Activated CD4-positive, CD25-positive, alpha-beta regulatory T cell treated with anti-CD3 and anti-CD28 coated beads, Interleukin-2, amount 50 U/mL, for 24 hours (primary cell): ENCODE measurements around the gene FAM234B.
"Not testable (repeated sequence)": the region's sequence is repeated elsewhere in the genome, so short reads cannot be mapped to it uniquely, and the experiment has no call there.

ENCODE experiments used
- ATAC-seq, 2 donors: fragments of 150-1000 bp; cut with Tn5 transposase; one replicate each; pipeline ENCODE4 v1.10.0; 2021; ENCODE audit warnings: mild to moderate bottlenecking in 1 of 2, moderate library complexity in 1 of 2

Gene FAM234B

GRCh38 chr12:13061377-13061776 is 17.2 kb downstream of the FAM234B start:
- no peak for ATAC-seq

- ATAC-seq = no peak
Measured at GRCh38 chr12:13062669-13063068, 18.5 kb downstream of the FAM234B start.

DNA sequence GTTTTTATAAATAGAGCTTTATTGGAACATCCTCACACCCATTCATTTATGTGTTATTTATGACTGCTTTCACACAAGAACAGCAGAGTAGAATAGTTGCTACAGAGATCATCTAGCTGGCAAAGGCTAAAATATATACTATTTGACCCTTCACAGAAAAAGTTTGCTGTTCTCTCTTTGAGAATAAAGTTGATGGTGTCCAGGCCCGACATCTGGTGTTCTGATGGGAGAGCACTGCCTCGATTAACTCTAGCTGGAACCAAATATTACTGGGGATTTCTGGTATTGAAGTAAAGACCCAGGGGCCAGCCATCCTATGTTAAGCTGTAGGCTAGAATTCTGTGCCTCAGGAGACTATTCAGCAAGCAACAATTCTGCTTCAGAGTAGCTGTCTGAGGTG is 21.8 kb downstream of the FAM234B start:
- ATAC-seq = no peak

DNA sequence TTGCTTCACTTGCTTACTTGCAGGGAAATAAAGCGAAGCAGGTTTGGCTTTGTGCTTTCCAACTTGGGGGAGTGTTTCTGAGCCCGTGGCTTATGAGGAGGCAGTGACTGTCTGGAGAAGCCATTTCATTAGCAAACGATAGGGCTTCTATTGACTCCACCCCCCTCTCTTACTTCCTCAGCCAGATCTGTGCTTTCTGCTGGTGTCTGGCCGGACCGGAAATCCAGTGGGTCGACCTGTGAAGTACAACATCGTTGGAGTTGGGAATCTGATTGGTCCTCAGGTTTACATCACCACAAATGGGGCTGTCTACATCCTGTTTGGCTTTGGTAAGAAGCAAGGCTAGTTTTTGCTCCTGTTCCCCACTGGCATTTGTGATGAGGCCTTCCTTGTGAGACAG is 22.3 kb downstream of the FAM234B start:
- ATAC-seq = no peak

GRCh38 chr12:13067322-13067721 is 23.1 kb downstream of the FAM234B start:
- ATAC-seq = no peak

GRCh38 chr12:13069380-13069779 is 25.2 kb downstream of the FAM234B start:
- ATAC-seq = no peak

GRCh38 chr12:13071305-13072280 is 27.4 kb downstream of the FAM234B start:
- no peak for ATAC-seq

DNA sequence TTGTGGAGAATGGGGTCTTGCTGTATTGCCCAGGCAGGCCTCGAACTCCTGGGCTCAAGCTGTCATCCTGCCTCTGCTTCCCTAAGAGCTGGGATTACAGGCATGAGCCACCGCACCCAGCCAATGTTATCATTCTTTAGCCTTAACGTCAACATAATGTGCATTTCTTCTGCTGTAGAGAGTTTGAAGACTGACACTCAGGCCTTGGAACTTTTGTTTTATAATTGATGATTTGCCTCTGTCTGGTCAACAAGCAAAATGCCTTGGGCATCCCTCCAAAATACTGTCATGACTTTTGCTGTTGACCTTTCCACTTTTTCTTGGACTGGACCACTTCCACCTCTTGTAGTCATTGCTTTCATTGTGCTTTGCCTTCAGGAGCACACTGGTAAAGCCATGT is 29.0 kb downstream of the FAM234B start:
- ATAC-seq = no peak

DNA sequence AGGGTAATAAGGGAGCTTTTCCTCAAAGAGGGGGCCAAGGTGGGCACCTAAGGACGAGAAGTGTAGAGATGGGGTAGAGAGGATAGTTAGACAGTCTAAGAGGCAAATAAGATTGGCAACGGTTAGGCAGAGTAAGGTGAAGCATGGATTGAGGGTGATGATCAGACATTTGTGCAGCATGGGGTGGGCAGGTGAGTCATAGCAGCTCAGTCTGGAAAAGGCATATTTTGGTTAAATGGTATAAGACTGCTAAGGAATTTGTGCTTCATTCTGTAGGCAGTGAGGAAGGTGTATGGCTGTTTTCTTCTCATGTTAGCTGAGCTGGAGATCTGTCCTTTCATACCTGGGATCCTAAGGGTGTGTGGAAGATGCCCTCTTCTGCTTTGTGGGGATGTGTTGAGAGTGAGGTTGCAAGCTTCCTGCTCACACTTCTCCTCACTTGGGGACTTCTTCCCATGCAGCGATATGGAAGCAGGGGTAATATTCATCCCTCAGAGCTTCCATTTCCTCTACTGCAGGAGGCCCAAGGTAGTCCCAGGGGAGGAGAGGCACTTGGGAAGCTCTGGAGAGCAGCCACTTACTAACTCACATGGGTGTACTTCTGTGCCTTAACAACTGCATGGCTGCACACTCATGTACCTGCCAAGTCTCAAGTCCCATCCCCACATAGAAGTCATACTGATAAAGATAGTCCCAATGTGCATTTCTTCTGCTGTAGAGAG is 30.4 kb downstream of the FAM234B start:
- no peak for ATAC-seq

- ATAC-seq = no peak
Measured at GRCh38 chr12:13075118-13075480, 30.9 kb downstream of the FAM234B start.

DNA sequence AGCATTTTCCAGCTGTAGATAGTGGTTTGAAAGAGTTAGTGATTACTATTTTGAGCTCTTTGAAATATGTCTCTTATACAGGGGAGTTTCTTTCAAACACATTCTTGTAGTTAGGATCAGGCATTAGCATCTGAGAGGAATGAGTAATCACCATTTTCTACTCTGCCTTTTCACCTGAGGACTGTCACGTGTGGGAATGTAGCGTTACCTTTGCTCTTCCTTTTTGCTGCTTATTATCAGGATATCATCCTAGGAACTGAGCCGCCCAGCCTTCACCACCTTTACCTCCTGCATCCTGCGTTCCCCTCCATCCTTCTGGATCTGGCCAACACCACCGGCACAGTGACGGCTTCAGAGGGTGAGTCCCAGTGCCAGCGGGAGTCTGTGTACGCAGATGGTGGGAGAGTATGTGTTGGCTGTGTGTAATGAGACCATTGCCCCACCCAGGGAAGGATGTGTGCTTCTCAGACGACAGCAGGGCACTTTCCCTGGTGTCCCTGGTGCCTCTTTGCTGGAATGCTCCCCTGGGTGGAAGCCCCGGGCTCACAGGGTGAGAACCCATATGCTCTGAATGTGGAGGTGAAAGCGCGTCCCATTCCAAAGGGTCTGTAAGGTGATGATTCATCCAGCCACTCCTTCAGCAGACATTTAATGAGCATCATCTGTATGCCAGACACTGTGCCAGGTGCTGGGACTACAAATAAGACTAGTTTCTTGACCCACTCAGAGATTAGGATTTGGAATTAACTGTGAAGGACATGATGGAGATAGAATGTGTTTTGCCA is 31.8 kb downstream of the FAM234B start:
- ATAC-seq = no peak

DNA sequence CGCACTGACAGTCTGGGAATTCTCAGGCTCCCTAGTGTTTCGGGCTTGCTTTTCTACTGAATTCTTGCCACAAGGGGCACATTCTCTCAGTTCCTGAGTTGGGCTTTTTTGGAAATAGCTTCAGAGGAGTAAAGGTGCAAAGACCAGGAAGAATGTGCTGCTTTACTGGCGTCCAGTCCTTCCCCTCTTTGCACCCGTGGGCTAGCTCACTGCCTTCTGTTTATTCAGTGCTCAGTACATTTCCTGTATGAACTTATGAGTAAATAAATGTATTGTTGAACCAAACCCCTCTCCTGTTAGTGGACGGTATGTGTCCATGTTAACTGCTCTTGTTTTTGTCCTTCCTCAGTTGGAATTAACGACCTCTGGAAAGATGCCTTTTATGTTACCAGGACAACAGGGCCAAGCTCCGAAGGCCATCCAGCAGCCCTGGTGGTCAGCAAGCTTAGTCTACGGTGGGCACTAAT is 35.3 kb downstream of the FAM234B start:
- no peak for ATAC-seq

GRCh38 chr12:13080266-13080665 is 36.1 kb downstream of the FAM234B start:
- ATAC-seq = no peak

- ATAC-seq = no peak
Measured at GRCh38 chr12:13082861-13083260, 38.7 kb downstream of the FAM234B start.

- not testable (repeated sequence) for ATAC-seq
Measured at GRCh38 chr12:13083638-13084037, 39.5 kb downstream of the FAM234B start.

DNA sequence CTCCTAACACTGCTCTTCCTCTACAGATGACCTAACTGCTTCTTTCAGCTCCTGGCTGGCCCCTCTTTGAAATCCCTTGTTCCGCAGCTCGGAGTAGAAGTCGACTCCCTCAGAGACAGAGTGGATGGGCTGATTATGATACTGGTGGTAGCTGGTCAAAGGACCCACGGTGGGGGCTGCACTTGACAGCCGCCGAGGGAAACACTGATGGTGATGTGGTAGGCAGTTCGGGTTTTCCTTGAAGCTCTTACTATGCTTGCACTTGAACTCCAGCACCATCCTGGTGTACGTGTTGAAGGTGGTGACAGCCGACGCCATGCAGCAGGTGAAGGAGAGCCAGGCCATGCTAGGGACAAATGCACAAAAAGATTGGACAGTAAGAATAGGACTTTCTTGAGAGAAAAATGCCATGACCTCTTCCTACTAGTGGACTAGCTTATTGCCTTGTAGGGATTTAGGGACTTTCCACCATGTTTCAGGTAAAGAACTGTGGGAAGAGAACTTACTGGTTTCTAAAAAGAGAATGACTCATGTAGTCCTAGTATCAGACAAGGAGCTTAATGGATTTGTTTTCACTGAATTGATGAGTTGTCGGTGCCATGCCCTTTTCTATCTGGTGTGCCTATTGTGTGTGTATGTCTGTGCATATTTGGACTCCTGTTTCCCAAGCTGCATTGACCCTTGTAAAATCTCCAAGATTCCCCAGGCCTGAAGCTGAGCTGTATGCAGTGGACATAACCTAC is 40.9 kb downstream of the FAM234B start:
- ATAC-seq = no peak

GRCh38 chr12:13085968-13086686 is 41.9 kb downstream of the FAM234B start:
- ATAC-seq = no peak

GRCh38 chr12:13087766-13088165 is 43.6 kb downstream of the FAM234B start:
- no peak for ATAC-seq

DNA sequence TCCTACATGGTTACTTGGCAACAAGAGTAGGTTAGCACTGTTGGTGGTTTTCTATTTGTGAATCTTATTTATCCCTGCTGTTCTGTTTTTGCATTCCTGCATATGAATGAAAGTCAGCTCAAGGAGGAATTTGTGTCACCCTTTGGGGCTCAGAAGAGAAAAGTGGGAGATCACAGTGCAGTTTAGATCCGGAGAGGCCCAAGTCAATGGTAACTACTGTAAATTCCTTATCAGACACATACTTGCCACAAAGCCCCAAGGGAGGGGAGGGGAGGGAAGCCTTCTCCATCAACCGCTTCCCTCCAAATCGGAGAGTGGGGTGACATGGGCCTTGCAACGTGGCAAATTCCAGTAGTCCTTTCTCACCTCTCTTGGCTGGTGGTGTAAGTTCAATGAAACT is 44.3 kb downstream of the FAM234B start:
- no peak for ATAC-seq

DNA sequence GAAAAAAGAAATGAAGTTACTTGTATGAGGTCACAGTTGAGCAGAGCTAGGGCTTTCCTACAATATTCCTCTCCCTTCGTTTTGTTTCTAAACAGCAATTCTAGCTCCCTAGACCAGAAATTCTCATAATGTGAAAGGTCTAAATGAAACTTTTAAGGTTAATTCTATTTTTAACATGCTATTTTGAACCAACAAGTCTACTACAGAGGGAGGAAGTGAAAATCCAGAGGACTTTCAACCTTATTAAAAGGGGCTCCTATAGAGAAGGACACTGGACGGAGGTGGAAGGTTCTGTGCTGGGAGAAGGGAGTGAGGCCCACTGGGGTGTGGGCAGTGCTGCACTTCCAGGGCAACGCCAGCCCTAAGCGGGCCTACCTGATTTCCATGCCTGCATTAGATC is 45.9 kb downstream of the FAM234B start:
- ATAC-seq = no peak

- no peak for ATAC-seq
Measured at GRCh38 chr12:13091832-13092231, 47.7 kb downstream of the FAM234B start.
